NCI-H2196 treated with DMSO at 0.1 percent for 48 hours (cell line): ENCODE results near the gene PRICKLE2.
"Not testable (repeated sequence)": the region's sequence is repeated elsewhere in the genome, so short reads cannot be mapped to it uniquely, and the experiment has no call there.

Experiments
- DNase-seq: peaks from one replicate; lab custom pipeline; 2025; ENCODE audit not compliant: unreplicated experiment; lab: John Stamatoyannopoulos, UW

PRICKLE2 gene

DNA sequence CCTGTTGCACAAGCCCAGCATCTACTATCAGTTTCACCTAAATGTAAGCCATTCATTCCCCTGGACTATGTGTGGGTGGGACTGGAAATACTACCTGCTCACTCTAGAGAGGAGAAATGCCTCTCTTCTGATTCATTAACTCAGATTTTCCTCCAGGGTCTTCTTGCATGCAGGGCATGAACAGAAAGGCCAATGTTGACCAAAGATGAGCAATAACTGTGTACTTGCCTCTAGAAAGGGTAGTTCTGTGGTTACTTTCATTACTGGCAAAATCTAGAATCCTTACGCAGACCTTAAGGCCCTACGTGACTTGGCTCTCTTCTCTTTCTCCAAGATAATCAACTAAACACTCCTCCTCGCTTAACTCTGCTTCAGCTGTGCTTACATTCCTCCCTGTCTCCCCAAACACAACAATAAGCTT, 120.6 kb downstream of the PRICKLE2 start:
- DNase-seq: no peak

DNA sequence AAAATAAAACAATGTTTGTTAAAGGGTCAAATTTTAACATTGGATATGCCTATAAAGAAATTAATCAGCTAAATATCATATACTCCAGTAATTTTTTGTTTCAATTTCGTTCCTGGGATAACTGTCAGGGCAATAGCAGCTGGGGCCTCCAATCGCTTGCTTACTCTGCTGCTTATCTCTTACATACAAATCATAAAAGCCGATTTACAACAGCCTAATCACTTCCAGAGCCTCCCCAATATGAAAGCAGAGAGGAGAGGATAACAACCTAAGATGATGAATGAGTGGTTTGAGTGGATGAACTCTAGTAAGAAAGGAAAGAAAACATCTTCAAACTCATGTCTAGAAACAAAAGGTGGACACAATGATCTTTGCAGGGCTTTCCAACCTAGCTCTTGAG, 121.3 kb downstream of the PRICKLE2 start:
- DNase-seq: no peak

DNA sequence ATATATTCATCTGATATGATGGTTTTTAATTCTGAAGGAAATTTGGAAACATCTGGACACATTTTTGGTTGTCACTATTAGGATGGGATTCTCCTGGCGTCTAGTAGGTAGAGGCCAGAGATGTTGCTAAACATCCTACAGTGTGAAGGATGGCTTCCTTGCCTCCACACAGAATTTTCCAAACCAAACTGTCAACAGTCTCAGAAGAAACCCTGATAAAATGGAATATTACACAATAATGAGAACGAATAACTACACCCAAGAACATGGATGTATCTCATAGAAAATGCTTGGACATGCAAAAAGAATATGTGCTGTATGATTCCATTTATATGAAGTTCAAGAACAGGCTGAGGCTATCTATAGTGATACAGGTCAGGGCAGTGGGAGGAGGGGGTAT, 122.1 kb downstream of the PRICKLE2 start:
- DNase-seq: no peak

DNA sequence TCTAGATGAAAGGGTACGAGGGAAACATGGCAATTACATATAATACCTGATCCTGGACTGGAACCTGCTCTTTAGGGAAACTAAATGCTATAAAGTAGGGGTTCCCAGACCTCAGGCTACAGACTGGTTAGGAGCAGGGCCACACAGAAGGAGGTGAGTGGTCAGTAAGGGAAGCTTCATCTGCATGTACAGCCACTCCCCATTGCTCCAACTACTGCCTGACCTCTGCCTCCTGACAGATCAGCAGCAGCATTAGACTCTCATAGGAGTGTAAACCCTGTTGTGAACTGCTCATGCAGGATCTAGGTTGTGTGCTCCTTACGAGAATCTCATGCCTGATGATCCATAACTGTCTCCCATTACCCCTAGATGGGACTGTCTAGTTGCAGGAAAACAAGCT, 123.1 kb downstream of the PRICKLE2 start:
- DNase-seq: no peak

DNA sequence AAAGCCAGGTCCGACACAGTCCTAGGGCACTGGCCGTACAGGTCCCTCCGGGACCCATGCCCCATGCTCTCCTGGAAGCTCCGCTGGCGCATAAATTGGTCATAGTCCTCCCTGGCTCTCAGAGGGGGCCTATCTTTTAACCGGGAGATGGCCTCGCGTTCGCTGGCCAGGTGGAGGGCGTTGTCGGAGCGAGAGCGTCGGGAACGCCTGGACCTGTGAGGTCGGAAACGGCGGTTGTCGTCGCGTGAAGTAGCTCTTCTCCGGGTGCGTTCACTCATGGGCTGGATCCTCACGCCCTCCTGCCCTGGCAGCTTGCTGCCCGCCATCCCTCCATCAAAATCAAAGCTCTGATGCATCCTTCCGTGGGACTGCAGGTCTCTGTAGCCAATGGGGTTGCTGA, 126.0 kb downstream of the PRICKLE2 start:
- DNase-seq: no peak

DNA sequence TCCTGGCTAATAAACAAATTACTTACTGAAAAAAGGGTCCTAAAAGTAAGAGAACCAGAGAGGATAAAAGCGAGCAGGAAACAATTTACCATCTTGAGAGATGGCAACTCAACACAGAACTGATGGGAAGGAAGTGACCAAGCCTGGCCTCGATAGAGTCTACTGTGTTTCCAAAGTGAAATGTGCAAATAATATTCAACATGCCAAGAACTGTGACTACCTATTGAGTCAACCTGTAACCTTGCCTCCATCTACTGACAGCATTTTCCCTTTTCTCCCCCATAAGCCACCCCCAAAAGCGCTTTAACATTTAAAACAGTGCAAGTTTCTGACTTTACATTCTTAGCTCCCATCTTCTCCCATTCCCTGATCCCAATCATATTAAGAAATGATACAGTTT, 126.6 kb downstream of the PRICKLE2 start:
- DNase-seq: no peak

DNA sequence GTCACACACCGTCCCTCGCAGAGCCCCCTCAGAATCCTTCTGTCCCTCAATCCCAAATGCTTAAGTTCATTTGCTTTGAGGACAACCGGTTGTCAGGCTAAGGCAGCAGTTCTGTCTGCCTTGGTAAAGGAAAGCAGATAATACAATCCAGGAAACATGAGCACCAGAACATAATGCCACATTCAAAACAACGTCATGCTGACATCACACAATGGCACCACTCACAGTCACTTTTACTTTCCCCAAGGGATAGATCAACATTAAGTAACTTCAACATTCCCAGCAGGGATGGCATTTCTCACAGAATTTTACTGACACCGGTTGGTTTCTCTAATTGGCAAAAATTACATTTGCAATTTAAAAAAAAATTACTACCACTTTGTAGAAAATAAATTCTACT, 127.3 kb downstream of the PRICKLE2 start:
- DNase-seq: no peak

DNA sequence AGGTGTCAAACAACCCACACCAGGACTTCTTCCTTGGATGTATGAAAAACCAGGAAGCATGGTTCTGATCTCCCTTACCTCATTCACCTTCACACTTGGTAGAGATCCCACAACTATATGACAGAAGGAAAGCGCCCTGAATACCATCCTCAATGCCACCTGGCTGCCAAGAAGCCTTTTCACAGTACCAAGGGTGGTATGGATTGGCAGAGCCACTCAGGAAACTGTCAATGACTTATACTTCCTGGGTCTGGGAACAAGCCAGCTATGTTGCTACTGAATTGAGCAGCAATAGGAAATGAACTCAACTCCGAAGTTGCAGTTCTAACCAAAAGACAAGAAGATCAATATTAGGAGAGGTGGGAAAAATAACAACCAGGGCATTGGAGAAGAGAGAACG, 129.5 kb downstream of the PRICKLE2 start:
- no peak for DNase-seq

DNA sequence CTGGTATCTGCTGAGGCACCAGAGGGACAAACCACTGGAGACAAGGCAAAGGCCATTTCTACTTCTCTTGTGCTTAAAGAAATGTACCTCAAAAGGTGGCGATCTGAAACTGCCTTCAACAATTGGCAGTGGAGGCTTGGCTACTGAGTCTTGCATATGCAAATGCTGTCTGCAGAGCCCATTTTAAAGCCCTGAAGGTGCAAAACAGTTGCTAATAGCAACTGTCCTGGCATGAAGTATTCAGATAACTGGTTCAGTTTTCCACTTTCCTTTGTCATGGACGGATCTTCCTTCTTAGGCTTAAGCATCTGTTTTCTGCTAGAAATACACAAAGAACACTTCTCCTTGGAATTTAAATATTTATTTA, 130.6 kb downstream of the PRICKLE2 start:
- no peak for DNase-seq

DNA sequence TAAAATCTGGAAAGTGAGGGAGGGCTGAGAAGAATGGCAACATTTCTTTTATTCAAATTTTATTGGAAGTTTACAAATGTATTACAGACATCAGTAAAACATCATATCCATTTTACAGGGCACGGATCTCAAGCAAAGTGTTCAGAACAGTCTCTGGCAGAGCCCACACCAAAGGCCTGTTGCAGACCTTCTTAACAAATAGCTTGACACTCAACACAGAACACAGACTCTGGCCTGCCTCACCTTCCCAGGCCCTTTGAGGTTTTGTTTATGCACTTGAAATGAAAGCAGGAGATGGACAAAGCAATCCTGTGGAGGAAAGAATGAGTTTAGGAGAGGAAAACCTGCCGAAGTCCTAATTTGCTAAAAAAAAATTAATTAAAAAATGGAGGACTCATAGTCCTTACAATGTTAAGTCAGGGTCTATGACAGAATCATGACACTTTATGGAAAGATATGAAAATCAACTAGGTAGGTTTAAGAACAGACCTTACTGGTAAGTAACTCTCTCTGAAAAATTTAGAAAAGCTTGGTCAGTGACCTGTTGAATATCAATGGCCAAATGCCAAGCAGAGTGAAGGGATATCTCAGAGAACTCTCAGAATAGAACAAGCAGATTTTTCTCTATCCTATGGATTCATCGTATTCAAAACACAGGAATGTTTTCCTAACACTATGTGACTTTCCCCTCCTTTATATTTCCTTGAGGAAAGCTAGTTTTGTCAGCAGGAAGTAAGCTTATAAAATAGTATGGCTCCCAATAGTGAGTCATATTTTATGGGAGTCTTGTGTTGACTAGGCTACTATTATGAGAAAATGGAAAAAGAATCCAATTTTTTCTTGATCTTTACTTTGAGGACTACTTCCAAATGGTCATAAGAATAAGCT, 131.2 kb downstream of the PRICKLE2 start:
- DNase-seq: no peak

DNA sequence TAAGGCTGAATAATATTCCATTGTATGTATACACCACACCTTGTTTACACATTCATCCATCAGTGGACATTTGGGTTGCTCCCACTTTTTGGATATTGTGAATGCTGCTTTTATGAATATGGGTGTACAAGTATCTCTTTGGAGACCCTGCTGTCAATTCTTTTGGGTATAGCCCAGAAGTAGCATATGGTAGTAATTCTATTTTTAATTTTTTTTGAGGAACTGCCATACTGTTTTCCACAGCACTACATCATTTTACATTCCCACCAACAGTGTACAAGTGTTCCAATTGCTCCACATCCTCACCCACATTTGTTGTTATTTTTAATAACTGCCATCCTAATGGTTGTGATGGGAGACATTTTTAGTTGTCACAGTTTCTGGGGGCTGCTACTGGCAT, 132.1 kb downstream of the PRICKLE2 start:
- DNase-seq: no peak

DNA sequence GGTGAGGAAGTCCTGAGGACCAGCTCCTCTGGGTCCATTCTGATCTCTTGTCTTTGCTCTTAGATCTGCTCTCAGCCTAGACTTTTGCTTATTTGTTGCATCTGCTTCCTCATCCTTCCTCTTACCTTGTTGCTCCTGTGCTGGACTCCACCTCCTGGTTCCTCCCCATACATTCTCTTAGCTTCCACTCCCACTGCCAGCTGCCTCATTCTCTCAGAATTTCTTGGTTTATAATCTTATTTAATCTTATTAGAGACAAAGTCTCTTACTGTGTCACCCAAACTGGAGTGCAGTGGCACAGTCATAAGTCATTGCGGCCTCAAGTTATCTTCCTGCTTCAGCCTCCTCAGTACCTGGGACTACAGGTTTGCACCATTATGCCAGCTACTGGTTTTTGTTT, 133.8 kb downstream of the PRICKLE2 start:
- DNase-seq: no peak

DNA sequence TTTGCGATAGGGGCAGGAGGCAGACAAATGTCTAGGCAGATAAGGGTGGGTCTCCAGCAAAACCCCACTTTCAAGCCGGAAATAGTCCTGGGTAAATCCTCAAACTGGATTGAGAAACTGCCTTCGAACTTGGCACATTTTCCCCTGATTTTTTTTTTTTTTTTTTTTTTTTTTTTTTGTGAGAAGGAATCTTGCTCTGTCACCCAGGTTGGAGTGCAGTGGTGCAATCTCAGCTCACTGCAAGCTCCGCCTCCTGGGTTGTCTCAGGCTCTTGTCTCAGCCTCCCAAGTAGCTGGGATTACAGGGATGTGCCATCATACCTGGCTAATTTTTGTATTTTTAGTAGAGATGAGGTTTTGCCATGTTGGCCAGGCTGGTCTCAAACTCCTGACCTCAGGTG, 135.9 kb downstream of the PRICKLE2 start:
- DNase-seq: not testable (repeated sequence)

DNA sequence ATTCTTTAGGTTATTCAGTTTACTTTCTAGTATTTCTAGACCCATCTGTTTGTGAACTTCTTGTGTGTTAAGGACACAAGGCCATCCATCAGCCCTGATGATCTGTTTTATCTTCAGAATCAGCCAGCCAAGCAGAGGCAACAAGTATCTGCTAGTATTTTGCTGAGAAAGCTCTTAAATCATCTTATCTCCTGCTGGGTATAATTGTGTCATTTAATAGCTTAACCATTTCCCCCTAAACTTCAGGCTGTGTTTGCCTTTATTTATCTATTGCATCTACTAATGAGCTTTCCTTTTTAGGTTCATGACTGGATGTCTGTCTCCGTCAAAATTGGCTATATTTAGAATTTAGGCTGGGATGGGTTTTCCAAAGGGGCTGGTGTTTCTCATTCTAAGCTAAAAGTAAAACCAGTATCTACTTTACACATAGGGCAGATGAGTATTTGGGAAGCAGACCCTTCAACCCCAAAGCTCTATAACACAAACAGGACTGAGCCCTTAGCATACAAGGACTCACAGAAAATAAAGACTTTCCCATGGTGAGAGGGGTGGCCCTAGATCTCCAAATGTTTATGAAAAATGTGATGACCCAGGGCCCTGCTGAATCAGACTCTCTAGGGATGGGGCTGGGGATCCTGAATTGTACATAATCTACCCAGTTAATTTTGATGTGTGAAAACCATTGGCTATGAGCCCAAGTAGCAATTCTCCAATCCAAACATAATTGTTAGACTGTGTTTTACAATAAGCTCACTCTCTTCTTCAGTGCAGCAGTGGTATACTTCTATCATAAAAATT, 136.7 kb downstream of the PRICKLE2 start:
- no peak for DNase-seq

DNA sequence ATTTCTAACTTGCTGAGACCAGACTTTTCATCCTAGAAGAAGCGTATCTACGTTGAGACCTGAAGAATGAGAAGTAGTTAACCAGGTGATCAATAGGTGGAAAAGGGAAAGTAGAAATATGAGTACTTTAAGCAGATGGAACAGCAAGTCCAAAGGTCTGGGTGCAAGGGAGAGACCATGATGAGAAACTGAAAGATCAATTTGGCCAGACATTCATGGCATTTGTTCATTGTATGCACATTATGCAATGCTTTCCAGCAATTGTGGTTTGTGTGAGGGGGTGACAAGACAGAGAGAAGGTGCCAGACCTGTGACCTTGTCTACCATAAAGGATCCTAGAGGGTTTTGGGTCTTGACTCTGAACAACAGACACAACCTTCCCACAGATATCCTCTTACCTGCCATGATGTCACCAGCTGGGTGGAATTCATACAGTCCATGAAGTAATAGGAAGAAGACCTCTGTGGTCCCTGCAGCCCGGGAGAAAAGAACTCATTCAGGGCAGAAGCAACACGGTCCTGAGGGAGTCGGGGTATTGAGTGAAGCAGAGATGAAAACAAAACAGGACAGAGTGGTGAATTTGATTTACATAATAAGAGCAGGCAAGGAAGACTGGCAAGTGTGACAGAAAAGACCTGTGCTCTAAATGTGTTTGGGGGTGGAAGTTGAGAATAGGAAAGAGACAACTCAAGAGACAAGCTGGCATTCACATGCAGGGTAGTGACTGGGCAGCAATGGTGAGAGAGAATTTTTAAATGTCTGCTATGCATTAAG, 138.6 kb downstream of the PRICKLE2 start:
- DNase-seq: no peak

DNA sequence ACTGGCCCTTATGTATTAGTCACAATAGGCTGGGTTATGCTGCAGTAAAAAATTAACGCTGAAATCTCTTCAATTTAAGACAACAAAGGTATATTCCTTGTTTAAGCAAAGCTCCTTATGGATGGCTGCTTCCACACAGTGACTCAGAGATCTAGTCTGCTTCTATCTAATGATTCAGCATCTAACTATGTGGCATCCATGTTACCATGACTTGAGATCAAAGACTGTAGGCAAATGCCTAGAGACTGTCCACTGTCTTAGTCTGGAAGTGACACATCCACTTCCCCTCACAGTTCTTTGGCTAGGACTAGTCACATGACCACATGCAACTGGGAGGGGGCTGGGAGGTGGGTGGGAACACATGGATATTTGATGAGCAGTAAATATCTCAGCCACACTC, 140.6 kb downstream of the PRICKLE2 start:
- DNase-seq: no peak

DNA sequence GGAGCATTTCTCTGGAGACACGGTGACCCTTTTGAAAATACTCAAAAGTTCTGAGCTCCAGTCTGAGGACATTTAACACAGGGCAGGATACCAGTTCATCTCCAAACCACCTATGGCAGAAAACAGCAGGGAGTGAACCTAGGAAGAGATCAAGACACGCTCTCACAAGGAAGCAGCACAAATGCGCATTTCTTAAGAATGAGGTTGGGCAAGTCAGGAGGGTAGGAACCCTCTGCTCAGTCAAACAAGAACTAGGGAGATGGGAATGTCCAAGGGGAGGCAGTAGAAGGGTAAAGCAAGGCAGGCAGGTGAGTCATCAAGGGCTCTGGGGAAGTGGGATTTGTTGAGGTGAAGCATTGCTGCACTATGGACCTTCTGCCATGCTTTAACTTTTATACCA, 141.7 kb downstream of the PRICKLE2 start:
- DNase-seq: no peak

DNA sequence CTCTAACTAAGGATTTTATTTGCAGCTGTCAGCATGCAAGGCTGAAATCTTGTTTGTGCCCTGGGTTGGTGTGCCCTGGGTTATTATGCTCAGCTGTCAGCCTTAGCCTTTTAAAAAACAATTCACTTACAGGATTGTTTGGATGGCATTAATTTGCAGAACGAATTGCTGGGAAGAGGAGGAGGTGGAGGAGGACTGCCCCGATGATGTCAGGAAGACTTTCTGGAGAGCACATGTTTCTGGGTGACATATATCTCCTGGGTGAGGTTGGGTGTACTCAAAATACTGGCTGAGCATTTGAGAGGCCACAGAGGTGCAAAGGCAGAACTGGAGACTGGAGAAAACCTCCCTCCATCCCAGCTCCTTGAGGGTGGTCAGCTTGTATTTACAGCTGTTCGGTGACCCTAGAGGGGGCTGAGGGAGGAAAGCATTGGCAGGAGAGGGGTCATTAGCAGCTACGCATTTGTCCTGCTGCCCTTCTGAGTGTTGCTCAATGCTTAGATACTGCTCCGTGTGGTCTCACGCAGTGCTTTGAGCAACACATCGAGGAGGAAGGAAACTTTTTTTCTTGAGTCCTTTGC, 142.2 kb downstream of the PRICKLE2 start:
- DNase-seq: no peak

DNA sequence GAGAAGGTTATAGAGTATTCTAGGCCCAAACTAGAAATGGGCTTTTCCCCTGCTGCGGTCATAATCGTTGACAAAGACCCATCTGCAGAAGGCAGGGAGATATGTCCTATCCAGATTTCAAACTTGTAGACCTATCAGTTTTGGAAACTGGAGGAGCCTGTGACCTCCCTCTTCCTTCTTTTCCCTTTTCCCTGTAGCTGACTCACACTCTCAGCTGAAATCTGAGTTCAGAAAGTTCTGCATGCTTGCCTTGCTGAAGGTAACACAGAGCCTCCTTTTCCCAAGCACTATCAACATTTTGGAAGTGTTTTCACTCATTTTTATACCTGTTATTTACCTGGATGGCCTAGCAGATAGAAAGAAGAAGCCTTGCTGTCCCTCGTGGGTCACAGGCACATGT, 142.9 kb downstream of the PRICKLE2 start:
- no peak for DNase-seq

DNA sequence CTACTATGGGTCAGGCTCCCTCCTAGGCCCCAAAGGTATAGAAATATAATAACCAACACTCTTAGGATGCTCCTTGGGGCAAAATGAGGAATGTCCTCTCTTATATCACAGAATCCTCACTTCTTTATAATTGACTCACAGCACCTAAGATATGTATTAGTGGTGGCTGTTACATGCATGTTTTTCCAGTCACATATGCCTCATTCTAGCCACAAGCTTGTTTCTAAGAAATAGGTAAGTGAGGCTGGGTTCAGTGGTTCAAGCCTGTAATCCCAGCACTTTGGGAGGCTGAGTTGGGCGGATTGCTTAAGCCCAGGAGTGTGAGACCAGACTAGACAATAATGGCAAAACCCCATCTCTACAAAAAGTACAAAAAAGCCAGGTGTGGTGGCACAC, 144.0 kb downstream of the PRICKLE2 start:
- no peak for DNase-seq

DNA sequence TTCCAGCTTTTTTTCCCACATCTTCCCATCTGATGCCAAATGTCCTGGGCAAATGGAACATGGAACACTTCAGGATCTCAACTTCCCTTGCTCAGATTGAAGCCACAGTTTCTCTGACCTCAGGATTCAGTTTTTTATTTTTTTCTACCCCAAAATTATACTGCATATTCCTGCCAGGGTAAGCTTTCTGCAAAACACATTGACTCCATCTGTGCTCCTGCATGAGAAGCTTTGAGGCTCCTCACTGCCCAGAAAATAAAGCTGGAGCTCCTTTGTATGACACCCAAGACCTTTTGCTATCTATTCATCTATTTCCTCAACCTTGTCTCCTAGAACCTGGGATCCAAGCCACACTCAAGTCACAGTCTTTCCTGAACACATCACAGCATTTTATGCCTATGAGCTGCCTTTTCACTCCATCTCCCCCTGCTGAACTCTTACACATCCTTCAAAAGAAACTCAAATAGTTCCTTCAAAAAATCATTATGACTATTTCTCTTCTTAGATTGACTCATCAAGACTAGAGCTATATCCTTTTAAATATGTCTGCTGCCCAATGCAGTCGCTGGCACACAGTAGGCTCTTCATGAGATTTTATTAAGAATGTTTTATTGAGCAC, 144.5 kb downstream of the PRICKLE2 start:
- DNase-seq: no peak
